MCF 10A (cell line): ENCODE measurements around the gene RRAS. TPM values are rescaled to one million over a fixed set of nuclear protein-coding genes. Genes with fewer than 3 reads are reported as not detected.

Experiments used
- BruUV-seq: library from RNA; stranded (reverse); fragments of 400-500 nt; replicated peaks from 2 replicates; lab custom pipeline; 2021; lab: Mats Ljungman, UMichigan
- CTCF ChIA-PET: fragments of 300-600 bp; sonication (Branson Sonifier 250); formaldehyde crosslinking; extraction: SDS; loops from one replicate; lab custom pipeline; 2021; ENCODE audit warnings: antibody characterized with exemption, inconsistent platforms; lab: Yijun Ruan, JAX
- POLR2A ChIA-PET: fragments of 300-600, 350-650 bp; sonication (Branson Sonifier 250); formaldehyde crosslinking; extraction: SDS; loops from one replicate; lab custom pipeline; 2020; ENCODE audit warnings: antibody characterized with exemption, inconsistent platforms; lab: Yijun Ruan, JAX
- DNase-seq: peaks from one replicate; pipeline ENCODE4 v3.0.0-alpha.2; 2018; ENCODE audit not compliant: unreplicated experiment
- H3K27ac Mint-ChIP-seq: one replicate; pipeline ENCODE4 v1.8.0; 2022; ENCODE audit warnings: mild to moderate bottlenecking, low read depth, mixed read lengths; ENCODE audit not compliant: unreplicated experiment
- H3K27me3 Mint-ChIP-seq: one replicate; pipeline ENCODE4 v1.8.0; 2022; ENCODE audit warnings: mixed read lengths; ENCODE audit not compliant: insufficient read depth, unreplicated experiment
- H3K36me3 Mint-ChIP-seq: one replicate; pipeline ENCODE4 v1.8.0; 2022; ENCODE audit warnings: mild to moderate bottlenecking, moderate library complexity, mixed read lengths; ENCODE audit not compliant: insufficient read depth, unreplicated experiment
- H3K4me1 Mint-ChIP-seq: one replicate; pipeline ENCODE4 v1.8.0; 2022; ENCODE audit warnings: mixed read lengths; ENCODE audit not compliant: insufficient read depth, unreplicated experiment
- H3K4me3 Mint-ChIP-seq: one replicate; pipeline ENCODE4 v1.8.0; 2022; ENCODE audit warnings: mild to moderate bottlenecking, moderate library complexity, mixed read lengths; ENCODE audit not compliant: unreplicated experiment
- H3K9me3 Mint-ChIP-seq: one replicate; pipeline ENCODE4 v1.8.0; 2022; ENCODE audit warnings: mixed read lengths; ENCODE audit not compliant: unreplicated experiment
- CTCF ChIP-seq: fragments of 200-600 bp; IDR thresholded peaks from one replicate; pipeline ENCODE4 v1.8.0; 2022; ENCODE audit warnings: antibody characterized with exemption, mild to moderate bottlenecking; ENCODE audit not compliant: unreplicated experiment
- intact Hi-C: fragments of 100-400 bp; cut with micrococcal nuclease; formaldehyde crosslinking; loops from 2 replicates; pipeline ENCODE4 v1.14.1; 2022
- total RNA-seq: library from RNA; stranded (reverse); gene quantifications from 2 replicates; pipeline ENCODE4 v1.2.3, GENCODE V29; 2022

Gene RRAS
- total RNA-seq, 1 experiment from 2014 or later, result 37.6 TPM

- ChIA-PET CTCF (interaction anchor here (0.6 to 1.2 kb wide), 7 partner anchors 16 to 909 kb away, joined by 3 to 8 read pairs (median 3); partner anchors contain the start of genes BCL2L12, IRF3 and RRAS), POLR2A (interaction anchor here (8.4 kb wide), 1 partner anchor 40 kb away, joined by 121 read pairs; the partner anchor contains the start of genes RRAS and SCAF1)
- Mint-ChIP-seq H3K27me3 (no peaks in the 10 kb centered on the region), H3K9me3 (no peaks in the 10 kb centered on the region), H3K4me3 (no peak overlapping the region), H3K4me1 (peaks cover 12% of the 10 kb centered on the region), H3K27ac (no peak overlapping the region), H3K36me3 (peaks cover 66% of the 10 kb centered on the region)
- no TSS peak for BruUV-seq
- TF ChIP-seq CTCF, result no peak
- intact Hi-C loops, result no loop called here
- DNase-seq, result no peak
Measured at GRCh38 chr19:49681830-49682229, 41.9 kb upstream of the RRAS start.

- peak; percentile 83 for DNase-seq
- ChIA-PET POLR2A (interaction anchor here (0.9 to 8.4 kb wide), 3 partner anchors 15 to 39 kb away, joined by 3 to 121 read pairs (median 4); partner anchors contain the start of genes BCL2L12, IRF3, RRAS and SCAF1), CTCF (interaction anchor here (0.6 to 1.4 kb wide), 18 partner anchors 9 to 1288 kb away, joined by 3 to 8 read pairs (median 3); partner anchors contain the start of genes BCL2L12, IRF3 and RRAS)
- H3K4me1 Mint-ChIP-seq, result peaks cover 12% of the 10 kb centered on the region
- H3K36me3 Mint-ChIP-seq, result peaks cover 71% of the 10 kb centered on the region
- intact Hi-C loops, result no loop called here
- H3K9me3 Mint-ChIP-seq, result no peaks in the 10 kb centered on the region
- BruUV-seq, result no TSS peak
- peak overlapping the region; percentile 46 for H3K27ac Mint-ChIP-seq
- no peak overlapping the region for H3K4me3 Mint-ChIP-seq
- H3K27me3 Mint-ChIP-seq, result no peaks in the 10 kb centered on the region
- TF ChIP-seq CTCF, result peak; percentile 95
Measured at GRCh38 chr19:49680421-49681351, 40.7 kb upstream of the RRAS start.

- Mint-ChIP-seq H3K27me3 (no peaks in the 10 kb centered on the region), H3K27ac (peak overlapping the region; percentile 46), H3K9me3 (no peaks in the 10 kb centered on the region), H3K4me3 (peak overlapping the region; percentile 96), H3K4me1 (peaks cover 12% of the 10 kb centered on the region), H3K36me3 (peaks cover 63% of the 10 kb centered on the region)
- ChIA-PET POLR2A (interaction anchor here (0.6 to 8.4 kb wide), 9 partner anchors 15 to 197 kb away, joined by 3 to 121 read pairs (median 8); partner anchors contain the start of genes AKT1S1, AP2A1, BCL2L12 and IRF3), CTCF (interaction anchor here (0.6 to 1.0 kb wide), 6 partner anchors 36 to 1287 kb away, joined by 3 to 5 read pairs (median 3); no protein-coding TSS in a partner anchor)
- TF ChIP-seq CTCF, result no peak
- intact Hi-C loops, result loop anchor here (5.0 to 10.0 kb wide), 3 partner anchors 87 to 175 kb away; partner anchors contain the start of genes AP2A1, PRR12 and PTOV1
- no peak for DNase-seq
- BruUV-seq, result no TSS peak
Measured at GRCh38 chr19:49679771-49680413, 39.9 kb upstream of the RRAS start.
